SK-N-SH (cell line): ENCODE measurements around the gene MCTS1.

Experiments used
- CHD2 ChIP-seq: fragments of 150-350 bp; IDR thresholded peaks from 2 replicates; pipeline ENCODE4 v1.6.1; 2018; ENCODE audit warnings: low read length; ENCODE audit not compliant: partially characterized antibody
- CTCF ChIP-seq: fragments of 200-600 bp; sonication (generic); IDR thresholded peaks from 2 replicates; pipeline ENCODE4 v1.6.1; 2017; ENCODE audit warnings: antibody characterized with exemption, mild to moderate bottlenecking, moderate library complexity
- EP300 ChIP-seq, 2 experiments: IDR thresholded peaks; 2 replicates each; pipeline versions ENCODE4 v1.4.0 to v1.6.1; 2012; ENCODE audit warnings: borderline replicate concordance in 1 of 2, low read depth in 1 of 2, low read length in 1 of 2
- EZH2phosphoT487 ChIP-seq: fragments of 200-600 bp; sonication (generic); IDR thresholded peaks from 2 replicates; pipeline ENCODE4 v1.6.1; 2017; ENCODE audit warnings: low read depth, mixed run types, mild to moderate bottlenecking, antibody characterized with exemption, moderate library complexity, borderline replicate concordance
- MAX ChIP-seq: IDR thresholded peaks from 2 replicates; pipeline ENCODE4 v1.4.0; 2012; ENCODE audit warnings: low read depth
- MEF2A ChIP-seq: IDR thresholded peaks from 2 replicates; pipeline ENCODE4 v1.4.0; 2012; ENCODE audit warnings: low read depth, borderline replicate concordance
- POLR2AphosphoS5 ChIP-seq: IDR thresholded peaks from 2 replicates; pipeline ENCODE4 v1.6.1; 2012; ENCODE audit warnings: low read depth, low read length
- RAD21 ChIP-seq: IDR thresholded peaks from 2 replicates; pipeline ENCODE4 v1.6.1; 2012; ENCODE audit warnings: mild to moderate bottlenecking, low read length
- RCOR1 ChIP-seq: fragments of 150-350 bp; IDR thresholded peaks from 2 replicates; pipeline ENCODE4 v1.6.1; 2017; ENCODE audit warnings: antibody characterized with exemption, low read length
- RFX5 ChIP-seq: IDR thresholded peaks from 2 replicates; pipeline ENCODE4 v1.6.1; 2012; ENCODE audit warnings: mild to moderate bottlenecking, improper control_type of control experiment, low read length
- RXRA ChIP-seq: IDR thresholded peaks from 2 replicates; pipeline ENCODE4 v1.4.0; 2012; ENCODE audit warnings: low read depth, mild to moderate bottlenecking, borderline replicate concordance
- ZBTB33 ChIP-seq: IDR thresholded peaks from 2 replicates; pipeline ENCODE4 v1.4.0; 2012; ENCODE audit warnings: low read depth, borderline replicate concordance
- TF ChIP-seq, protein P1 (sequence below): IDR thresholded peaks from 2 replicates; pipeline ENCODE4 v1.6.1; 2012; ENCODE audit warnings: mild to moderate bottlenecking, low read depth, low read length, moderate library complexity
- TF ChIP-seq, protein P2 (sequence below): fragments of 150-350 bp; IDR thresholded peaks from 2 replicates; pipeline ENCODE4 v1.6.1; 2016; ENCODE audit warnings: mild to moderate bottlenecking, low read depth, low read length

GRCh38 chrX:120561634-120562568 is 42.0 kb upstream of the MCTS1 start:
- TF ChIP-seq CTCF (no peak), ZBTB33 (no peak), EZH2phosphoT487 (no peak), POLR2AphosphoS5 (peak; percentile 41; the same call in 1 of the 2 replicates), RFX5 (no peak), MAX (no peak), RXRA (no peak), EP300 (IDR thresholded peaks at IDR 0.05; ENCODE audit: borderline replicate concordance in 1 of 2, low read depth in 1 of 2, low read length in 1 of 2) (no peak), RCOR1 (no peak), RAD21 (no peak), CHD2 (no peak), MEF2A (no peak)
- TF ChIP-seq, protein P1, sequence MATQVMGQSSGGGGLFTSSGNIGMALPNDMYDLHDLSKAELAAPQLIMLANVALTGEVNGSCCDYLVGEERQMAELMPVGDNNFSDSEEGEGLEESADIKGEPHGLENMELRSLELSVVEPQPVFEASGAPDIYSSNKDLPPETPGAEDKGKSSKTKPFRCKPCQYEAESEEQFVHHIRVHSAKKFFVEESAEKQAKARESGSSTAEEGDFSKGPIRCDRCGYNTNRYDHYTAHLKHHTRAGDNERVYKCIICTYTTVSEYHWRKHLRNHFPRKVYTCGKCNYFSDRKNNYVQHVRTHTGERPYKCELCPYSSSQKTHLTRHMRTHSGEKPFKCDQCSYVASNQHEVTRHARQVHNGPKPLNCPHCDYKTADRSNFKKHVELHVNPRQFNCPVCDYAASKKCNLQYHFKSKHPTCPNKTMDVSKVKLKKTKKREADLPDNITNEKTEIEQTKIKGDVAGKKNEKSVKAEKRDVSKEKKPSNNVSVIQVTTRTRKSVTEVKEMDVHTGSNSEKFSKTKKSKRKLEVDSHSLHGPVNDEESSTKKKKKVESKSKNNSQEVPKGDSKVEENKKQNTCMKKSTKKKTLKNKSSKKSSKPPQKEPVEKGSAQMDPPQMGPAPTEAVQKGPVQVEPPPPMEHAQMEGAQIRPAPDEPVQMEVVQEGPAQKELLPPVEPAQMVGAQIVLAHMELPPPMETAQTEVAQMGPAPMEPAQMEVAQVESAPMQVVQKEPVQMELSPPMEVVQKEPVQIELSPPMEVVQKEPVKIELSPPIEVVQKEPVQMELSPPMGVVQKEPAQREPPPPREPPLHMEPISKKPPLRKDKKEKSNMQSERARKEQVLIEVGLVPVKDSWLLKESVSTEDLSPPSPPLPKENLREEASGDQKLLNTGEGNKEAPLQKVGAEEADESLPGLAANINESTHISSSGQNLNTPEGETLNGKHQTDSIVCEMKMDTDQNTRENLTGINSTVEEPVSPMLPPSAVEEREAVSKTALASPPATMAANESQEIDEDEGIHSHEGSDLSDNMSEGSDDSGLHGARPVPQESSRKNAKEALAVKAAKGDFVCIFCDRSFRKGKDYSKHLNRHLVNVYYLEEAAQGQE: no peak
- TF ChIP-seq, protein P2, sequence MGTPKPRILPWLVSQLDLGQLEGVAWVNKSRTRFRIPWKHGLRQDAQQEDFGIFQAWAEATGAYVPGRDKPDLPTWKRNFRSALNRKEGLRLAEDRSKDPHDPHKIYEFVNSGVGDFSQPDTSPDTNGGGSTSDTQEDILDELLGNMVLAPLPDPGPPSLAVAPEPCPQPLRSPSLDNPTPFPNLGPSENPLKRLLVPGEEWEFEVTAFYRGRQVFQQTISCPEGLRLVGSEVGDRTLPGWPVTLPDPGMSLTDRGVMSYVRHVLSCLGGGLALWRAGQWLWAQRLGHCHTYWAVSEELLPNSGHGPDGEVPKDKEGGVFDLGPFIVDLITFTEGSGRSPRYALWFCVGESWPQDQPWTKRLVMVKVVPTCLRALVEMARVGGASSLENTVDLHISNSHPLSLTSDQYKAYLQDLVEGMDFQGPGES: no peak
